Brain microvascular endothelial cell (primary cell): Measurements from ENCODE around the gene AKR7A3.

Source experiments
- DNase-seq: peaks from one replicate; pipeline ENCODE4 v3.0.0-alpha.2; 2020
- H3K27ac ChIP-seq: fragments of 250-450 bp; sonication (Bioruptor Pico); 2 replicates; pipeline ENCODE4 v1.5.1; 2020; ENCODE audit warnings: mild to moderate bottlenecking, moderate library complexity
- H3K27me3 ChIP-seq: fragments of 250-450 bp; sonication (Bioruptor Pico); replicated peaks from 2 replicates; pipeline ENCODE4 v1.5.1; 2020; ENCODE audit warnings: mild to moderate bottlenecking
- H3K36me3 ChIP-seq: fragments of 250-450 bp; sonication (Bioruptor Pico); replicated peaks from 2 replicates; pipeline ENCODE4 v1.5.1; 2020; ENCODE audit warnings: mild to moderate bottlenecking
- H3K4me3 ChIP-seq: 2 replicates; pipeline ENCODE4 v1.5.1; 2011; ENCODE audit warnings: low read depth, mild to moderate bottlenecking, control low read depth, low read length, moderate library complexity
- in situ Hi-C: cut with HindIII; loops from 2 replicates; pipeline ENCODE4 v1.10.0; 2017; ENCODE audit warnings: low sequenced_read_pairs, low pct_ligation_motif_present
- TF ChIP-seq, protein P1 (sequence below): IDR thresholded peaks from 2 replicates; pipeline ENCODE4 v1.5.1; 2011; ENCODE audit warnings: low read depth, mild to moderate bottlenecking, moderate library complexity, low read length, control low read depth, inconsistent platforms; ENCODE audit errors: missing control alignments

The AKR7A3 gene

GRCh38 chr1:19315378-19316198, 27.0 kb upstream of the AKR7A3 start:
- DNase-seq: peak; percentile 50
- Histone ChIP-seq H3K27me3 (no peaks in the 10 kb centered on the region), H3K27ac (peak overlapping the region; percentile 18), H3K36me3 (peaks cover 11% of the 10 kb centered on the region), H3K4me3 (no peak overlapping the region)
- in situ Hi-C loops: no loop called here
- TF ChIP-seq, protein P1, sequence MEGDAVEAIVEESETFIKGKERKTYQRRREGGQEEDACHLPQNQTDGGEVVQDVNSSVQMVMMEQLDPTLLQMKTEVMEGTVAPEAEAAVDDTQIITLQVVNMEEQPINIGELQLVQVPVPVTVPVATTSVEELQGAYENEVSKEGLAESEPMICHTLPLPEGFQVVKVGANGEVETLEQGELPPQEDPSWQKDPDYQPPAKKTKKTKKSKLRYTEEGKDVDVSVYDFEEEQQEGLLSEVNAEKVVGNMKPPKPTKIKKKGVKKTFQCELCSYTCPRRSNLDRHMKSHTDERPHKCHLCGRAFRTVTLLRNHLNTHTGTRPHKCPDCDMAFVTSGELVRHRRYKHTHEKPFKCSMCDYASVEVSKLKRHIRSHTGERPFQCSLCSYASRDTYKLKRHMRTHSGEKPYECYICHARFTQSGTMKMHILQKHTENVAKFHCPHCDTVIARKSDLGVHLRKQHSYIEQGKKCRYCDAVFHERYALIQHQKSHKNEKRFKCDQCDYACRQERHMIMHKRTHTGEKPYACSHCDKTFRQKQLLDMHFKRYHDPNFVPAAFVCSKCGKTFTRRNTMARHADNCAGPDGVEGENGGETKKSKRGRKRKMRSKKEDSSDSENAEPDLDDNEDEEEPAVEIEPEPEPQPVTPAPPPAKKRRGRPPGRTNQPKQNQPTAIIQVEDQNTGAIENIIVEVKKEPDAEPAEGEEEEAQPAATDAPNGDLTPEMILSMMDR: no peak

DNA sequence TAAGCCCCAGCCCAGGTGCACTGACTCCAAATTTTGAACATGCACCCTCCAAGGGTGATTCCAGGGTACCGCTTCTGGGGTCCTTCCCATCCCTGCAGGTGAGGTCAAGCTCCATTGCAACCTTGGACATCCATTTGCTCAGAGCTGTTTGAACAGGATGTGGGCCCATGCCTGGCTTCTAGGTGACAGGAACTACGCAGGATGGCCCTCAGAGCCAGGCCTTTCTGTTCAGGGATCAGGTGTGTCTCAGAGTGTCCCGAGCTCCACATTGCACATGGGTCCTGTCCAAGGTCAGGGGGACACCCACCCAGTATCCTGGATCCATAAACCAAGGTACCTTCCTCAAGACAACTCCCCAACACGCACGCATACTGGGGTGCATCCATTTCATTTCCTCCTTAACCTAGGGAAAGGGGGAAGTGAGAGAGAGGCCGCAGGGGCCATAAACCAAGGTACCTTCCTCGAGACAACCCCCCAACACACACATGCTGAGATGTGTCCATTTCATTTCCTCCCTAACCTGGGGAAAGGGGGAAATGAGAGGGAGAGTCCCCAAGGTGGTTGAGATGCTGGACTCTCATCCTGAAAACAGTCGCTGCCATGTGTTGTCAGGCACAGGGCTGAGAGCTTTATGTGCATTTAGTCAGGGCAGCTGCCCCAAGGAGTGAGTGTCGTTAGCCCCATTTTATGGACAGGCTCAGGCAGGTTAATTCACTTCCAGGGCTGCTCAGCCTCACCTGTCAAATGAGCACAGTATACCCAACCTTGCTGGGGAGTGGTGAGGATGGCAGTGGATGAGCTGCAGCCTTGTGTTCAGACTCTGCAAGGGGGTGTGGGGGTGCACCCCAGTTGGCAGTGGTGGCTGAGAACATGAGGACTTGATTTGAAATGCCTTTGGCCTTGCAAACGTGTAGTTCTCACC, 25.7 kb upstream of the AKR7A3 start:
- no peak overlapping the region for H3K4me3 ChIP-seq
- no peaks in the 10 kb centered on the region for H3K27me3 ChIP-seq
- in situ Hi-C loops: no loop called here
- peaks cover 10% of the 10 kb centered on the region for H3K36me3 ChIP-seq
- DNase-seq: no peak
- no peak overlapping the region for H3K27ac ChIP-seq
- TF ChIP-seq, protein P1: no peak

DNA sequence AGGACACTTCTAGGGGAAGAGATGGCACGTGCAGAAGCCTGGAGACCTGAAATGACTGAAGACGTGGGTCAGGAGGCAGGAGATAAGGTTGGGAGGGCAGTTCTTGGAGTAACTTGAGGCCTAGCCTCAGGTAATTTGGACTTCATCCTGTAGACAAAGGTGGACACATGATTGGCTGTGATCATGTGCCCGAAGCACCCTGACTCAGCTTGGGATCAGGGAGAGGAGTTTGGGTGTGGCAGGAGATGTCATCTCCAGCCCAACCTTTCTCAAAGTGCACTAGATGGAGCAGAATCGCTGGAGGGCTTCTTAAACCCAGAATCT, 25.0 kb upstream of the AKR7A3 start:
- no peak for DNase-seq
- H3K27ac ChIP-seq: no peak overlapping the region
- no peak overlapping the region for H3K4me3 ChIP-seq
- H3K27me3 ChIP-seq: no peaks in the 10 kb centered on the region
- TF ChIP-seq, protein P1: no peak
- in situ Hi-C loops: no loop called here
- peaks cover 7% of the 10 kb centered on the region for H3K36me3 ChIP-seq

DNA sequence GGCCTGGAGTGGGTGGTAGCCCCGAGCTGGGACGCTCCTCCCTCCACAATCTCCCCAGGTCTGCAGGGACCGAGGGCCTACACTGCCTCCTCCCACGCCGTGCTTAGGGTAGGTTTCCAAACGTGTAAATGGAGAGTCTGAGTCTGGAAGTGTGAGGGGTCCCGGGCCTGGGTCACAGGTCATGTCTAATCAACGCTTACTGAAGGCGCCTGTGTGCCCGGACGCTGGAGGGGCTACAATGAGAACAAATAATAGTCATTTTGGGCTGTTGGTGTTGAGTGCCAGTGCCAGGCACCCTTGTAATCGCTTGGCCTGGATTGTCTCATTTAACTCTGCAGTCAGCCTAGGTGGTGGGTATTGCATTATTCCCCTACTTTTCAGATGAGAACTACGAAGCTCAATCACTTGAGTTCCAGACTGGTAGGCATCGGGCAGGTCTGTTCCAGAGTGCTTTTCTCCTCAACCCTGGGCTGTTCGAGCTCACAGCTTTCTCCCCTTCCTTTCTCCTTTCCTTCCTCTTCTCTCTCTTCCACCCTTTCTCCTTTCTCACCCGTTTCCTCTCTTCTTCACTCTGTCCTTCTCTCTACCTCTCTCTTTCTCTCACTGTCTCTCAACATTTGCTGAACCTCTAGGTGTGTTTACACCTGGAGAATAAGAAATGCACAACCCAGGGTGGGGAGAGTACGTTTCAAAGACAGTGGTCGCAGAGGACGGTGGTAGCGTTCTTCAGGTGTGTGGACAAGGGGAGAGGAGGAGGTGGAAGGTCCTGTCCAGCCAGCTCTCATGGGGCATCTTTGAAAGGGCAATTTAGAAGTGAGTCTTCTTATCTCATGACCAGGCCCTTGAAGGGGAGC, 24.4 kb upstream of the AKR7A3 start:
- H3K4me3 ChIP-seq: peak overlapping the region; percentile 67
- H3K27me3 ChIP-seq: no peaks in the 10 kb centered on the region
- no peak for DNase-seq
- peaks cover 6% of the 10 kb centered on the region for H3K36me3 ChIP-seq
- H3K27ac ChIP-seq: peak overlapping the region; percentile 93
- TF ChIP-seq, protein P1: no peak
- in situ Hi-C loops: no loop called here

DNA sequence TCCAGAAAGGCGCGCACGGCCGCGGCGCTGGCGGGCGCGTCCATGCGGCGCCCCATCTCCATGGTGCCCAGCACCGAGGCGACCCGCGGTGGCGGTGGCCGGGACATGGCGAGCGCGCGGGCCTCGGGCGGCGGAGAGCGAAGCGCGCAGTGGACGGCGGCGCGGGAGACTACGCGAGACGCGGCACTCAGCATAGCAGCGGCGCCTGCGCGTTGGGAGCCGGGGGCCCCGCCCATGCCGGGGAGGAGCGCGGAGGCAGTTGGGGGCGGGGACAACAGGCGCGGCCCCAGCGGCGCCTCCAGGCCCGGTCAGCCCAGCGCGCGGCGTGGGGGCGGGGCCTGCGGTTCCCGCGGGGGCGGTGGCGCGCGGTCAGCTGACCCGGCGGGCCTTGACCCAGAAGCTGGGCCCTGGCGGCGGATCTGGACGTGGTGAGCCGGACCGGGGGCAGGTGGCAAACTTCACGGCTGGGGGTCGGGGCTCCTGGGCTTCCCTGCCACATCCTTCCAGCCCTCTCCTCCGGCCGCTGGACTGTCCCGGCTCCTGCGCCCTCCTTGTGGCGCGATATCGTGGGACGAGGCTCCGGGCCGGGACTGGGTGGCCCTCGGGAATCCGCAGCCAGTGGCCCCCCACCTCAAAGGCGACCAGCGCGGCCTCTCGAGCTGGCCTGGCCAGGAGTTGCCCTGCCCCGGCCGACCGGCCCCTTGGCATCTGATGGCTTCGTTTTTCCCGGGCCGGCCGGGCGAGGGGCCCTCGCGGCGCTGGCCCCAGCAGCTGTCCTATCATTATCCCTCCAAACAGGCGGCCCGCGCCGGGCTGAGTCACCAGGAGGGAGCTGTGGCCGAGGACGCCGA, 23.6 kb upstream of the AKR7A3 start, which contains the start of the genes AKR7A2 and SLC66A1:
Gene AKR7A2 (minus strand): TSS at position 214 of the 851 bp plus-strand sequence. CDS start 20 bp downstream, at position 194.
Gene SLC66A1 (plus strand): TSS at position 396 of the 851 bp plus-strand sequence. CDS start 5,352 bp downstream, outside the sequence.
- H3K36me3 ChIP-seq: peaks cover 8% of the 10 kb centered on the region
- TF ChIP-seq, protein P1: peak; percentile 11
- in situ Hi-C loops: no loop called here

More for the DNA sequence above, 23.6 kb upstream of the AKR7A3 start, which contains the start of the genes AKR7A2 and SLC66A1:
- H3K27me3 ChIP-seq: no peaks in the 10 kb centered on the region
- peak within 1 kb of the TSS; percentile 67 for H3K4me3 ChIP-seq
- H3K27ac ChIP-seq: peak within 1 kb of the TSS; percentile 93
- DNase-seq: peak; percentile 75
